K562 (cell line): ENCODE results near the gene HMGA1. TPM values are rescaled to one million over a fixed set of nuclear protein-coding genes. Genes with fewer than 3 reads are reported as not detected.
A peak's percentile ranks its signal among the peaks of the same experiment; 100 is the strongest.

Experiments used
- ARID1B ChIP-seq: fragments of 450-650 bp; IDR thresholded peaks from 2 replicates; pipeline ENCODE4 v1.6.1; 2016; ENCODE audit warnings: antibody characterized with exemption, mild to moderate bottlenecking, inconsistent platforms
- CBFA2T2 ChIP-seq: fragments of 450-650 bp; conservative IDR thresholded peaks from 2 replicates; pipeline ENCODE4 v1.6.1; 2017; ENCODE audit warnings: mild to moderate bottlenecking
- CBX5 ChIP-seq: IDR thresholded peaks from 2 replicates; pipeline ENCODE4 v1.6.1; 2014; ENCODE audit warnings: low read depth, borderline replicate concordance
- DNMT1 ChIP-seq: fragments of 450-650 bp; IDR thresholded peaks from 2 replicates; pipeline ENCODE4 v1.6.1; 2016; ENCODE audit warnings: antibody characterized with exemption, mild to moderate bottlenecking
- FOSL1 ChIP-seq: fragments of 200-800 bp; sonication (Bioruptor generic); conservative IDR thresholded peaks from 2 replicates; pipeline ENCODE4 v1.6.1; 2016; ENCODE audit warnings: missing genetic modification characterization, missing compliant biosample characterization
- TAF9B ChIP-seq: fragments of 450-650 bp; IDR thresholded peaks from 2 replicates; pipeline ENCODE4 v1.6.1; 2018; ENCODE audit warnings: mild to moderate bottlenecking; ENCODE audit not compliant: partially characterized antibody
- TEAD2 ChIP-seq: fragments of 450-650 bp; IDR thresholded peaks from 2 replicates; pipeline ENCODE4 v1.6.1; 2016; ENCODE audit warnings: missing genetic modification characterization, control low read depth, missing compliant biosample characterization
- ZNF384 ChIP-seq: IDR thresholded peaks from 2 replicates; pipeline ENCODE4 v1.6.1; 2012; ENCODE audit warnings: low read depth, low read length, improper control_type of control experiment
- polyA plus RNA-seq, 8 experiments: library from polyadenylated mRNA; depleted of rRNA in 4 of 8; stranded (reverse) in 5 of 8; unstranded in 3 of 8; fragments of >200 nt; fragmentation: Nextera tagmentation in 2 of 8; fragmentation: Illumina TruSeq in 1 of 8; extraction: Ambion mirVana in 2 of 8; extraction: Trizol in 1 of 8; gene quantifications; 2 replicates each; pipeline versions ENCODE4 v1.2.1 to v1.2.3, GENCODE V29; 2011 to 2014; ENCODE audit warnings: inconsistent platforms in 1 of 8, missing spikeins in 1 of 8
- total RNA-seq, 7 experiments: library from RNA; depleted of rRNA in 6 of 7; stranded (reverse); fragments of >200 nt in 6 of 7; fragmentation: Illumina TruSeq in 2 of 7; extraction: Trizol in 2 of 7; gene quantifications; 2 replicates each; pipeline versions ENCODE4 v1.2.1 to v1.2.3, GENCODE V29; 2011 to 2021; ENCODE audit warnings: low replicate concordance in 1 of 7
- TF ChIP-seq, protein P1 (sequence below): fragments of 450-650 bp; IDR thresholded peaks from 2 replicates; pipeline ENCODE4 v1.6.1; 2016; ENCODE audit warnings: mild to moderate bottlenecking, moderate library complexity
- TF ChIP-seq, protein P2 (sequence below): fragments of 450-650 bp; IDR thresholded peaks from 2 replicates; pipeline ENCODE4 v1.6.1; 2017; ENCODE audit warnings: antibody characterized with exemption, mild to moderate bottlenecking

The HMGA1 gene
- total and polyA plus RNA-seq, 9 of the 15 experiments (the other 6 are each of a cell fraction or from before 2014, with no cell fraction given): 27.8 to 1,947 (median 594) TPM

GRCh38 chr6:34243901-34244884 lies 7.5 kb downstream of the HMGA1 start (continued):
- no peak for TF ChIP-seq TAF9B
- TF ChIP-seq FOSL1 (tag): peak; percentile 99
- TF ChIP-seq ZNF384: no peak
- TF ChIP-seq CBFA2T2: no peak
- TF ChIP-seq, protein P1, sequence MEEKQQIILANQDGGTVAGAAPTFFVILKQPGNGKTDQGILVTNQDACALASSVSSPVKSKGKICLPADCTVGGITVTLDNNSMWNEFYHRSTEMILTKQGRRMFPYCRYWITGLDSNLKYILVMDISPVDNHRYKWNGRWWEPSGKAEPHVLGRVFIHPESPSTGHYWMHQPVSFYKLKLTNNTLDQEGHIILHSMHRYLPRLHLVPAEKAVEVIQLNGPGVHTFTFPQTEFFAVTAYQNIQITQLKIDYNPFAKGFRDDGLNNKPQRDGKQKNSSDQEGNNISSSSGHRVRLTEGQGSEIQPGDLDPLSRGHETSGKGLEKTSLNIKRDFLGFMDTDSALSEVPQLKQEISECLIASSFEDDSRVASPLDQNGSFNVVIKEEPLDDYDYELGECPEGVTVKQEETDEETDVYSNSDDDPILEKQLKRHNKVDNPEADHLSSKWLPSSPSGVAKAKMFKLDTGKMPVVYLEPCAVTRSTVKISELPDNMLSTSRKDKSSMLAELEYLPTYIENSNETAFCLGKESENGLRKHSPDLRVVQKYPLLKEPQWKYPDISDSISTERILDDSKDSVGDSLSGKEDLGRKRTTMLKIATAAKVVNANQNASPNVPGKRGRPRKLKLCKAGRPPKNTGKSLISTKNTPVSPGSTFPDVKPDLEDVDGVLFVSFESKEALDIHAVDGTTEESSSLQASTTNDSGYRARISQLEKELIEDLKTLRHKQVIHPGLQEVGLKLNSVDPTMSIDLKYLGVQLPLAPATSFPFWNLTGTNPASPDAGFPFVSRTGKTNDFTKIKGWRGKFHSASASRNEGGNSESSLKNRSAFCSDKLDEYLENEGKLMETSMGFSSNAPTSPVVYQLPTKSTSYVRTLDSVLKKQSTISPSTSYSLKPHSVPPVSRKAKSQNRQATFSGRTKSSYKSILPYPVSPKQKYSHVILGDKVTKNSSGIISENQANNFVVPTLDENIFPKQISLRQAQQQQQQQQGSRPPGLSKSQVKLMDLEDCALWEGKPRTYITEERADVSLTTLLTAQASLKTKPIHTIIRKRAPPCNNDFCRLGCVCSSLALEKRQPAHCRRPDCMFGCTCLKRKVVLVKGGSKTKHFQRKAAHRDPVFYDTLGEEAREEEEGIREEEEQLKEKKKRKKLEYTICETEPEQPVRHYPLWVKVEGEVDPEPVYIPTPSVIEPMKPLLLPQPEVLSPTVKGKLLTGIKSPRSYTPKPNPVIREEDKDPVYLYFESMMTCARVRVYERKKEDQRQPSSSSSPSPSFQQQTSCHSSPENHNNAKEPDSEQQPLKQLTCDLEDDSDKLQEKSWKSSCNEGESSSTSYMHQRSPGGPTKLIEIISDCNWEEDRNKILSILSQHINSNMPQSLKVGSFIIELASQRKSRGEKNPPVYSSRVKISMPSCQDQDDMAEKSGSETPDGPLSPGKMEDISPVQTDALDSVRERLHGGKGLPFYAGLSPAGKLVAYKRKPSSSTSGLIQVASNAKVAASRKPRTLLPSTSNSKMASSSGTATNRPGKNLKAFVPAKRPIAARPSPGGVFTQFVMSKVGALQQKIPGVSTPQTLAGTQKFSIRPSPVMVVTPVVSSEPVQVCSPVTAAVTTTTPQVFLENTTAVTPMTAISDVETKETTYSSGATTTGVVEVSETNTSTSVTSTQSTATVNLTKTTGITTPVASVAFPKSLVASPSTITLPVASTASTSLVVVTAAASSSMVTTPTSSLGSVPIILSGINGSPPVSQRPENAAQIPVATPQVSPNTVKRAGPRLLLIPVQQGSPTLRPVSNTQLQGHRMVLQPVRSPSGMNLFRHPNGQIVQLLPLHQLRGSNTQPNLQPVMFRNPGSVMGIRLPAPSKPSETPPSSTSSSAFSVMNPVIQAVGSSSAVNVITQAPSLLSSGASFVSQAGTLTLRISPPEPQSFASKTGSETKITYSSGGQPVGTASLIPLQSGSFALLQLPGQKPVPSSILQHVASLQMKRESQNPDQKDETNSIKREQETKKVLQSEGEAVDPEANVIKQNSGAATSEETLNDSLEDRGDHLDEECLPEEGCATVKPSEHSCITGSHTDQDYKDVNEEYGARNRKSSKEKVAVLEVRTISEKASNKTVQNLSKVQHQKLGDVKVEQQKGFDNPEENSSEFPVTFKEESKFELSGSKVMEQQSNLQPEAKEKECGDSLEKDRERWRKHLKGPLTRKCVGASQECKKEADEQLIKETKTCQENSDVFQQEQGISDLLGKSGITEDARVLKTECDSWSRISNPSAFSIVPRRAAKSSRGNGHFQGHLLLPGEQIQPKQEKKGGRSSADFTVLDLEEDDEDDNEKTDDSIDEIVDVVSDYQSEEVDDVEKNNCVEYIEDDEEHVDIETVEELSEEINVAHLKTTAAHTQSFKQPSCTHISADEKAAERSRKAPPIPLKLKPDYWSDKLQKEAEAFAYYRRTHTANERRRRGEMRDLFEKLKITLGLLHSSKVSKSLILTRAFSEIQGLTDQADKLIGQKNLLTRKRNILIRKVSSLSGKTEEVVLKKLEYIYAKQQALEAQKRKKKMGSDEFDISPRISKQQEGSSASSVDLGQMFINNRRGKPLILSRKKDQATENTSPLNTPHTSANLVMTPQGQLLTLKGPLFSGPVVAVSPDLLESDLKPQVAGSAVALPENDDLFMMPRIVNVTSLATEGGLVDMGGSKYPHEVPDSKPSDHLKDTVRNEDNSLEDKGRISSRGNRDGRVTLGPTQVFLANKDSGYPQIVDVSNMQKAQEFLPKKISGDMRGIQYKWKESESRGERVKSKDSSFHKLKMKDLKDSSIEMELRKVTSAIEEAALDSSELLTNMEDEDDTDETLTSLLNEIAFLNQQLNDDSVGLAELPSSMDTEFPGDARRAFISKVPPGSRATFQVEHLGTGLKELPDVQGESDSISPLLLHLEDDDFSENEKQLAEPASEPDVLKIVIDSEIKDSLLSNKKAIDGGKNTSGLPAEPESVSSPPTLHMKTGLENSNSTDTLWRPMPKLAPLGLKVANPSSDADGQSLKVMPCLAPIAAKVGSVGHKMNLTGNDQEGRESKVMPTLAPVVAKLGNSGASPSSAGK: no peak
- TF ChIP-seq DNMT1: no peak
- TF ChIP-seq ARID1B: peak; percentile 91
- TF ChIP-seq TEAD2 (tag): no peak
- TF ChIP-seq CBX5: no peak
- TF ChIP-seq, protein P2, sequence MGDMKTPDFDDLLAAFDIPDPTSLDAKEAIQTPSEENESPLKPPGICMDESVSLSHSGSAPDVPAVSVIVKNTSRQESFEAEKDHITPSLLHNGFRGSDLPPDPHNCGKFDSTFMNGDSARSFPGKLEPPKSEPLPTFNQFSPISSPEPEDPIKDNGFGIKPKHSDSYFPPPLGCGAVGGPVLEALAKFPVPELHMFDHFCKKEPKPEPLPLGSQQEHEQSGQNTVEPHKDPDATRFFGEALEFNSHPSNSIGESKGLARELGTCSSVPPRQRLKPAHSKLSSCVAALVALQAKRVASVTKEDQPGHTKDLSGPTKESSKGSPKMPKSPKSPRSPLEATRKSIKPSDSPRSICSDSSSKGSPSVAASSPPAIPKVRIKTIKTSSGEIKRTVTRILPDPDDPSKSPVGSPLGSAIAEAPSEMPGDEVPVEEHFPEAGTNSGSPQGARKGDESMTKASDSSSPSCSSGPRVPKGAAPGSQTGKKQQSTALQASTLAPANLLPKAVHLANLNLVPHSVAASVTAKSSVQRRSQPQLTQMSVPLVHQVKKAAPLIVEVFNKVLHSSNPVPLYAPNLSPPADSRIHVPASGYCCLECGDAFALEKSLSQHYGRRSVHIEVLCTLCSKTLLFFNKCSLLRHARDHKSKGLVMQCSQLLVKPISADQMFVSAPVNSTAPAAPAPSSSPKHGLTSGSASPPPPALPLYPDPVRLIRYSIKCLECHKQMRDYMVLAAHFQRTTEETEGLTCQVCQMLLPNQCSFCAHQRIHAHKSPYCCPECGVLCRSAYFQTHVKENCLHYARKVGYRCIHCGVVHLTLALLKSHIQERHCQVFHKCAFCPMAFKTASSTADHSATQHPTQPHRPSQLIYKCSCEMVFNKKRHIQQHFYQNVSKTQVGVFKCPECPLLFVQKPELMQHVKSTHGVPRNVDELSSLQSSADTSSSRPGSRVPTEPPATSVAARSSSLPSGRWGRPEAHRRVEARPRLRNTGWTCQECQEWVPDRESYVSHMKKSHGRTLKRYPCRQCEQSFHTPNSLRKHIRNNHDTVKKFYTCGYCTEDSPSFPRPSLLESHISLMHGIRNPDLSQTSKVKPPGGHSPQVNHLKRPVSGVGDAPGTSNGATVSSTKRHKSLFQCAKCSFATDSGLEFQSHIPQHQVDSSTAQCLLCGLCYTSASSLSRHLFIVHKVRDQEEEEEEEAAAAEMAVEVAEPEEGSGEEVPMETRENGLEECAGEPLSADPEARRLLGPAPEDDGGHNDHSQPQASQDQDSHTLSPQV: peak; percentile 87
